ENCODE measurements around the gene JMJD8. TPM values are rescaled to one million over a fixed set of nuclear protein-coding genes. Genes with fewer than 3 reads are reported as not detected.

Gene JMJD8
- total RNA-seq, 2 experiments from 2014 or later = 18.2 to 20.5 TPM

DNA sequence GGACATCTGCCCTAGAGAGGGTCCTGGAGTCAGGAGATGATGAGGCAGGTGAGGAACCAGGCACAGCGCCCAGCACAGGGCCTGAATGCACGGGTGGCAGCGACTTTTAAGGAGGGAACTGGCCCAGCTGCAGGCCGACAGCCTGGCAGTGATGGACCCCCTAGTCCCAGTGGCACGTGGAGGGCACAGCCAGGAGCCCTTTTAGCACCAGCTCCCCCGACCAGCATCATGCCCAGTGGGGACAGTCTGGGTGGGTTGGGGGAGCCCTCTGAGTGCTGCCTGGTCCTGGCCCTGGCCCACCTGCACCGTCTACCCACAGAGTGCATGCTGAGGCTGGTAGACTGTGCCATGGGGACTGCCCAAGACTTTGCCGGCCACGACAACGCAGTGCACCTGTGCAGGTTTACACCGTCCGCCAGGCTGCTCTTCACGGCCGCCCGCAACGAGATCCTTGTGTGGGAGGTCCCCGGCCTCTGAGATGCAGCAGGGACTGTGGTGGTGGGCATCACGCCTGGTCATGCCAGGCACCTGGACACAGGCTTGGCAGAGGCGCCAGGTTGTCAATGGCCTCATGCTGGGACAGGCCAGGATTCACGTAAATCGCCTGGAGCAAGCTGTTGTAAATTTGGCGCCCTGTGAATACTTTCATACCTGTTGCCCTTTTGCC lies 16.9 kb downstream of the JMJD8 start:
- Mint-ChIP-seq H3K27me3 (ENCODE audit: low read depth) (no peaks in the 10 kb centered on the region), H3K36me3 (ENCODE audit: low read depth) (peaks cover 13% of the 10 kb centered on the region), H3K27ac (peak overlapping the region; percentile 83), H3K9me3 (no peaks in the 10 kb centered on the region), H3K4me1 (ENCODE audit: low read depth) (peaks cover 11% of the 10 kb centered on the region), H3K4me3 (peak overlapping the region; percentile 78)
- CTCF ChIA-PET = interaction anchor here (0.6 to 1.6 kb wide), 5 partner anchors 9 to 475 kb away, joined by 3 read pairs; no protein-coding TSS in a partner anchor
- intact Hi-C loops (cut with micrococcal nuclease) = loop anchor here (1.0 to 5.0 kb wide), 2 partner anchors 18 to 275 kb away; partner anchors contain the start of gene WDR90
- no peak for DNase-seq

DNA sequence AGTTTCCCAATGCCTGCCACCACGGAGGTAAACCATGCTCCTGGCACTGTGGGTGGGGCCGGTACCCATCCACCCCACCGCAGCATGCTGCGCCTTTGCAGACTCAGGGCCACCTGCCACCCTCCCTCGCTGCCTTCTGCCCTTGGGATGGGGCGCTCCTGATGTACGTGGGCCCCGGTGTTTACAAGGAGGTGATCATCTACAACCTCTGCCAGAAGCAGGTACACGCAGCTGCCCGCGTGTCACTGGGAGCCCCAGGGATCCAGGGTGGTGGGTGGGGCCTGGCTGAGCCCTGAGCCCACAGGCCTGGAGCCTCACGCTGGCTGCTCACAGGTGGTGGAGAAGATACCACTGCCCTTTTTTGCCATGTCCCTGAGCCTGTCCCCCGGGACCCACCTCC lies 17.6 kb downstream of the JMJD8 start:
- peaks cover 11% of the 10 kb centered on the region for H3K4me1 Mint-ChIP-seq (ENCODE audit: low read depth)
- CTCF ChIA-PET = no interaction called here
- intact Hi-C loops (cut with micrococcal nuclease) = loop anchor here (5.0 kb wide), 1 partner anchor 274 kb away; no protein-coding TSS in a partner anchor
- no peak overlapping the region for H3K27ac Mint-ChIP-seq
- no peaks in the 10 kb centered on the region for H3K9me3 Mint-ChIP-seq
- H3K4me3 Mint-ChIP-seq = no peak overlapping the region
- DNase-seq = no peak
- no peaks in the 10 kb centered on the region for H3K27me3 Mint-ChIP-seq (ENCODE audit: low read depth)
- H3K36me3 Mint-ChIP-seq (ENCODE audit: low read depth) = peaks cover 13% of the 10 kb centered on the region

DNA sequence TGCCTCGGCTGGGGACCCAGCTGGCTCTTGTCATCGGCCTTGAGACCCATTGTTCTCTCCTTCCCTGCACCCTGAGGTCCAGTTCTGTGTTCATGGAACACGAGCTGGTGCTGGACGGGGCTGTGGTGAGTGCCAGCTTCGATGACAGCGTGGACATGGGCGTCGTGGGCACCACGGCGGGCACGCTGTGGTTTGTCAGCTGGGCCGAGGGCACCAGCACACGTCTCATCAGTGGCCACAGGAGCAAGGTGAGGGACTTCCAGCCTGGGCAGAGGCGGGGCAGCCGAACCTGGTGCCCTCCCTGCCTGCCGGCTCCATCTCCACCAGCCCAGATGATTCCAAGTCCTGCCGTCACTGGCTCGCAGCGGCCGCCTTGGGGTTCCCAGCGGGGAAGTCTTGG lies 21.5 kb downstream of the JMJD8 start:
- Mint-ChIP-seq H3K27me3 (ENCODE audit: low read depth) (no peaks in the 10 kb centered on the region), H3K4me1 (ENCODE audit: low read depth) (peaks cover 6% of the 10 kb centered on the region), H3K9me3 (no peaks in the 10 kb centered on the region), H3K27ac (no peak overlapping the region), H3K36me3 (ENCODE audit: low read depth) (peaks cover 3% of the 10 kb centered on the region), H3K4me3 (no peak overlapping the region)
- DNase-seq = no peak
- CTCF ChIA-PET = no interaction called here
- intact Hi-C loops (cut with micrococcal nuclease) = no loop called here

DNA sequence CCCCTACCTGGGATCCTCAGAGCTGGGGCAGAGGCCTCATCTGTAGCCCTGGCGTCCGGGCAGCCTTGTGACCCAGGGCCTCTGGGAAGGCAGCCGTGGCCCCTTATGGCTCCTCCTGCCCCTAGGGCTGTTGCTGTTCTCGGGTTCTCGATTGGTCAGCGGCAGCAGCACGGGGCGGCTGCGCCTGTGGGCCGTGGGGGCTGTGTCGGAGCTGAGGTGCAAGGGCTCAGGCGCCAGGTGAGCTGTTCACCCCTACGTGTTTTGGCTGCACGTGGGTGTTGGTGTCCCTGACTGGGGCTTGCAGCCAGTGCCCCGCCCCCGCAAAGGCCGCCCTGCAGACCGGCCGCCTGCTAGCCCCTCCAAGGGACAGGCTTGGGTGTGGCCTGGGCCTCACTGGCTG lies 22.0 kb downstream of the JMJD8 start:
- intact Hi-C loops (cut with micrococcal nuclease) = no loop called here
- H3K4me3 Mint-ChIP-seq = no peak overlapping the region
- H3K27me3 Mint-ChIP-seq (ENCODE audit: low read depth) = no peaks in the 10 kb centered on the region
- peaks cover 3% of the 10 kb centered on the region for H3K36me3 Mint-ChIP-seq (ENCODE audit: low read depth)
- no peak for DNase-seq
- peaks cover 4% of the 10 kb centered on the region for H3K4me1 Mint-ChIP-seq (ENCODE audit: low read depth)
- H3K27ac Mint-ChIP-seq = no peak overlapping the region
- no peaks in the 10 kb centered on the region for H3K9me3 Mint-ChIP-seq
- CTCF ChIA-PET = no interaction called here

DNA sequence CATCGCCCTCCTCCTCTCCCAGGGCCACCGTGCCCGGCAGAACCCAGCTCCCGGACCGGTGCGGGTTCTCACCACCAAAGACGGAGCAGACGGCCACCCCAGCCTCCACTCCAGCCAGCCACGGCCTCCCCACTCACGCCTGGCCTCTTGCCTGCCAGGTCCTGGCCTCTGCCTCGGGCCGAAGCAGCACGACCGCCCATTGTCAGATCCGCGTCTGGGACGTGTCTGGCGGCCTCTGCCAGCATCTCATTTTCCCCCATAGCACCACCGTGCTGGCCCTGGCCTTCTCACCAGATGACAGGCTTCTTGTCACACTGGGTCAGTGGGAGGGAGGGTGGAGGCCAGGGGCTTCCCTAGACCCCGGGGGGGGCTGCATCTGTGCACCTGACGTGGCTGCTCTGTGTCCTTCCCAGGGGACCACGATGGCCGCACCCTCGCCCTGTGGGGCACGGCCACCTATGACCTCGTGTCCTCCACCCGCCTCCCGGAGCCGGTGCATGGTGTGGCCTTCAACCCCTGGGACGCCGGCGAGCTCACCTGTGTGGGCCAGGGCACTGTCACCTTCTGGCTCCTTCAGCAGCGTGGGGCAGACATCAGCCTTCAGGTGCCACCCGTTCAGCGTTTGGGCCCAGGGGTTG lies 22.8 kb downstream of the JMJD8 start:
- intact Hi-C loops (cut with micrococcal nuclease) = no loop called here
- no peak overlapping the region for H3K4me3 Mint-ChIP-seq
- H3K4me1 Mint-ChIP-seq (ENCODE audit: low read depth) = peaks cover 4% of the 10 kb centered on the region
- H3K27ac Mint-ChIP-seq = no peak overlapping the region
- H3K36me3 Mint-ChIP-seq (ENCODE audit: low read depth) = peaks cover 3% of the 10 kb centered on the region
- no peak for DNase-seq
- CTCF ChIA-PET = no interaction called here
- no peaks in the 10 kb centered on the region for H3K27me3 Mint-ChIP-seq (ENCODE audit: low read depth)
- H3K9me3 Mint-ChIP-seq = no peaks in the 10 kb centered on the region

- H3K27me3 Mint-ChIP-seq (ENCODE audit: low read depth) = no peaks in the 10 kb centered on the region
- peaks cover 3% of the 10 kb centered on the region for H3K36me3 Mint-ChIP-seq (ENCODE audit: low read depth)
- peaks cover 4% of the 10 kb centered on the region for H3K4me1 Mint-ChIP-seq (ENCODE audit: low read depth)
- intact Hi-C loops (cut with micrococcal nuclease) = no loop called here
- no peak overlapping the region for H3K27ac Mint-ChIP-seq
- CTCF ChIA-PET = interaction anchor here (1.0 kb wide), 1 partner anchor 9 kb away, joined by 3 read pairs; no protein-coding TSS in a partner anchor
- peak; percentile 63 for DNase-seq
- no peak overlapping the region for H3K4me3 Mint-ChIP-seq
- no peaks in the 10 kb centered on the region for H3K9me3 Mint-ChIP-seq
These were observed 23.5 kb downstream of the JMJD8 start for GRCh38 chr16:660459-661183.

- intact Hi-C loops (cut with micrococcal nuclease) = no loop called here
- DNase-seq = no peak
- Mint-ChIP-seq H3K4me1 (ENCODE audit: low read depth) (peaks cover 4% of the 10 kb centered on the region), H3K4me3 (no peak overlapping the region), H3K27ac (no peak overlapping the region), H3K36me3 (ENCODE audit: low read depth) (peaks cover 3% of the 10 kb centered on the region), H3K9me3 (no peaks in the 10 kb centered on the region), H3K27me3 (ENCODE audit: low read depth) (no peaks in the 10 kb centered on the region)
- CTCF ChIA-PET = interaction anchor here (1.0 kb wide), 1 partner anchor 9 kb away, joined by 3 read pairs; no protein-coding TSS in a partner anchor
These were observed 24.0 kb downstream of the JMJD8 start for GRCh38 chr16:660132-660458.

GRCh38 chr16:659618-660017 lies 24.5 kb downstream of the JMJD8 start:
- H3K36me3 Mint-ChIP-seq (ENCODE audit: low read depth) = peaks cover 3% of the 10 kb centered on the region
- H3K4me1 Mint-ChIP-seq (ENCODE audit: low read depth) = peaks cover 4% of the 10 kb centered on the region
- no peaks in the 10 kb centered on the region for H3K27me3 Mint-ChIP-seq (ENCODE audit: low read depth)
- no peaks in the 10 kb centered on the region for H3K9me3 Mint-ChIP-seq
- DNase-seq = no peak
- no peak overlapping the region for H3K4me3 Mint-ChIP-seq
- CTCF ChIA-PET = interaction anchor here (1.0 kb wide), 1 partner anchor 8 kb away, joined by 3 read pairs; no protein-coding TSS in a partner anchor
- intact Hi-C loops (cut with micrococcal nuclease) = no loop called here
- H3K27ac Mint-ChIP-seq = no peak overlapping the region

- CTCF ChIA-PET = no interaction called here
- Mint-ChIP-seq H3K9me3 (no peaks in the 10 kb centered on the region), H3K27me3 (ENCODE audit: low read depth) (no peaks in the 10 kb centered on the region), H3K27ac (no peak overlapping the region), H3K4me3 (no peak overlapping the region), H3K4me1 (ENCODE audit: low read depth) (peaks cover 4% of the 10 kb centered on the region), H3K36me3 (ENCODE audit: low read depth) (peaks cover 2% of the 10 kb centered on the region)
- DNase-seq = no peak
- intact Hi-C loops (cut with micrococcal nuclease) = no loop called here
These were observed 25.2 kb downstream of the JMJD8 start for GRCh38 chr16:658679-659571.

DNA sequence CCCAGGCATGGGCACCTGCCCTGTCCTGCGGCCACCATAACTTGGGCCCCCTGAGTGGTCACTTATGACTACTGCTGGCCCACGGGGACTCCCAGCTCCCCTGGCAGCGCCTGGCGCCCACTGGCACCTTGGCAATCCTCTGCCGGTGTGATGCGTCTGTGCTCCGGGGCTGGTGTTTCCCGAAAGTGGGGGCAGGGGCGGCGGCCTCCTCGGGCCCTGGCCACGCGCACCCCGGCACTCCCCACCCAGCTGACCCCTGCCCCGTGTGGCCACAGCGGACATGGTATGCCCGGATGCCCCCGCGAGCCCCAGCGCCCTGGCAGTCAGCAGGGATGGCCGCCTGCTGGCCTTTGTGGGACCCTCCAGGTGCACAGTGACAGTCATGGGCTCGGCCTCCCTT lies 26.6 kb downstream of the JMJD8 start:
- peaks cover 4% of the 10 kb centered on the region for H3K4me1 Mint-ChIP-seq (ENCODE audit: low read depth)
- no peaks in the 10 kb centered on the region for H3K27me3 Mint-ChIP-seq (ENCODE audit: low read depth)
- intact Hi-C loops (cut with micrococcal nuclease) = no loop called here
- CTCF ChIA-PET = interaction anchor here (1.3 kb wide), 1 partner anchor 10 kb away, joined by 3 read pairs; the partner anchor contains the start of gene RHOT2
- DNase-seq = no peak
- H3K27ac Mint-ChIP-seq = no peak overlapping the region
- no peak overlapping the region for H3K4me3 Mint-ChIP-seq
- H3K9me3 Mint-ChIP-seq = no peaks in the 10 kb centered on the region
- H3K36me3 Mint-ChIP-seq (ENCODE audit: low read depth) = no peaks in the 10 kb centered on the region

DNA sequence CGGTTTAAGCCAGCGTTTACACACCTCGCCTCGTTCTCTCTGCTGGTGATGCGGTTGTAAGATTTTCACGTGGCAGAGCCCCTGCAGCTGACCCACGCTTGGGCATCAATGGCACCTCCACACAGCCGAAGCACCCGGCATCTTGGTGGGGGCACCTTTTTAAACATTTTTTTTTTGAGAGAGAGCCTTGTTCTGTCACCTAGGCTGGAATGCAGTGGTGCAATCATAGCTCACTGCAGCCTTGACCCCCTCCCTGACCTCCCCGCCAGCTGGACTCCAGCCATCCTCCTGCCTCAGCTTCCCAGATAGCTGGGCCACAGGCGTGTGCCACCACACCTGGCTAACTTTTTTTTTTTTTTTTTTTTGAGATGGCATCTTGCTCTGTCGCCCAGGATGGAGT lies 30.1 kb downstream of the JMJD8 start:
- DNase-seq = no peak
- Mint-ChIP-seq H3K4me3 (no peak overlapping the region), H3K36me3 (ENCODE audit: low read depth) (no peaks in the 10 kb centered on the region), H3K27me3 (ENCODE audit: low read depth) (no peaks in the 10 kb centered on the region), H3K4me1 (ENCODE audit: low read depth) (peaks cover 7% of the 10 kb centered on the region), H3K27ac (no peak overlapping the region), H3K9me3 (no peaks in the 10 kb centered on the region)
- CTCF ChIA-PET = interaction anchor here (0.5 kb wide), 1 partner anchor 472 kb away, joined by 3 read pairs; no protein-coding TSS in a partner anchor
- intact Hi-C loops (cut with micrococcal nuclease) = no loop called here

Data from activated naive CD4-positive, alpha-beta T cell treated with anti-CD3 and anti-CD28 coated beads for 36 hours (primary cell).